GM12892 (cell line): ENCODE data around the gene KTN1.

ENCODE experiments used
- POLR2A ChIP-seq: IDR thresholded peaks from 2 replicates; pipeline ENCODE4 v1.6.1; 2011; ENCODE audit warnings: low read depth, low read length, control low read depth
- POLR2AphosphoS5 ChIP-seq: IDR thresholded peaks from 2 replicates; pipeline ENCODE4 v1.6.1; 2011; ENCODE audit warnings: low read depth, low read length, control low read depth
- TAF1 ChIP-seq: IDR thresholded peaks from 2 replicates; pipeline ENCODE4 v1.6.1; 2011; ENCODE audit warnings: low read depth, mild to moderate bottlenecking, control low read depth, low read length, borderline replicate concordance

GRCh38 chr14:55688566-55688965, 108.6 kb downstream of the KTN1 start:
- TF ChIP-seq POLR2A (no peak), POLR2AphosphoS5 (no peak), TAF1 (no peak)
